Progenitor cell of endocrine pancreas (in vitro differentiated cells): ENCODE results near the gene C4orf50. TPM values are rescaled to one million over a fixed set of nuclear protein-coding genes. Genes with fewer than 3 reads are reported as not detected.

ENCODE experiments used
- DNase-seq: peaks from one replicate; pipeline ENCODE4 v3.0.0; 2021; ENCODE audit warnings: low spot score; ENCODE audit not compliant: unreplicated experiment
- H3K27ac Mint-ChIP-seq: 2 replicates; pipeline ENCODE4 v1.8.0; 2021; ENCODE audit warnings: mild to moderate bottlenecking, moderate library complexity, mixed read lengths
- H3K27me3 Mint-ChIP-seq: 2 replicates; pipeline ENCODE4 v1.8.0; 2021; ENCODE audit warnings: mixed read lengths
- H3K36me3 Mint-ChIP-seq: 2 replicates; pipeline ENCODE4 v1.8.0; 2022; ENCODE audit warnings: mixed read lengths; ENCODE audit not compliant: insufficient read depth
- H3K4me1 Mint-ChIP-seq: 2 replicates; pipeline ENCODE4 v1.8.0; 2021; ENCODE audit warnings: low read depth, mixed read lengths
- H3K4me3 Mint-ChIP-seq: 2 replicates; pipeline ENCODE4 v1.8.0; 2021; ENCODE audit warnings: low read depth, mild to moderate bottlenecking, moderate library complexity, mixed read lengths
- H3K9me3 Mint-ChIP-seq: 2 replicates; pipeline ENCODE4 v1.8.0; 2021; ENCODE audit warnings: low read depth, mixed read lengths
- CTCF ChIP-seq: fragments of 200-600 bp; sonication (generic); IDR thresholded peaks from one replicate; pipeline ENCODE4 v1.5.0; 2021; ENCODE audit warnings: antibody characterized with exemption, mild to moderate bottlenecking; ENCODE audit not compliant: unreplicated experiment
- total RNA-seq: library from RNA; stranded (reverse); gene quantifications from 2 replicates; pipeline ENCODE4 v1.2.1, GENCODE V29; 2021

C4orf50 gene
- total RNA-seq, 1 donor from 2014 or later, result 0.19 TPM

- Mint-ChIP-seq H3K4me3 (no peak overlapping the region), H3K27me3 (peaks cover 18% of the 10 kb centered on the region), H3K9me3 (no peaks in the 10 kb centered on the region), H3K4me1 (no peaks in the 10 kb centered on the region), H3K27ac (no peak overlapping the region), H3K36me3 (no peaks in the 10 kb centered on the region)
- DNase-seq, result no peak
- TF ChIP-seq CTCF, result no peak
Observed at GRCh38 chr4:5970381-5971077, 47.7 kb downstream of the C4orf50 start.

GRCh38 chr4:5969777-5970176 is 48.5 kb downstream of the C4orf50 start:
- Mint-ChIP-seq H3K27me3 (peaks cover 18% of the 10 kb centered on the region), H3K4me3 (no peak overlapping the region), H3K36me3 (no peaks in the 10 kb centered on the region)

GRCh38 chr4:5969336-5969735 is 48.9 kb downstream of the C4orf50 start:
- peaks cover 18% of the 10 kb centered on the region for H3K27me3 Mint-ChIP-seq
- no peak for DNase-seq
- no peaks in the 10 kb centered on the region for H3K36me3 Mint-ChIP-seq
- H3K4me3 Mint-ChIP-seq, result no peak overlapping the region
- no peaks in the 10 kb centered on the region for H3K9me3 Mint-ChIP-seq
- no peaks in the 10 kb centered on the region for H3K4me1 Mint-ChIP-seq
- H3K27ac Mint-ChIP-seq, result no peak overlapping the region
- TF ChIP-seq CTCF, result no peak

More at GRCh38 chr4:5969777-5970176, 48.5 kb downstream of the C4orf50 start:
- Mint-ChIP-seq H3K4me1 (no peaks in the 10 kb centered on the region), H3K27ac (no peak overlapping the region), H3K9me3 (no peaks in the 10 kb centered on the region)
- TF ChIP-seq CTCF, result no peak
- DNase-seq, result no peak

GRCh38 chr4:5968246-5968645 is 50.0 kb downstream of the C4orf50 start:
- peaks cover 23% of the 10 kb centered on the region for H3K27me3 Mint-ChIP-seq
- TF ChIP-seq CTCF, result no peak
- no peak for DNase-seq
- H3K4me1 Mint-ChIP-seq, result no peaks in the 10 kb centered on the region
- no peak overlapping the region for H3K27ac Mint-ChIP-seq
- H3K4me3 Mint-ChIP-seq, result no peak overlapping the region
- no peaks in the 10 kb centered on the region for H3K36me3 Mint-ChIP-seq
- H3K9me3 Mint-ChIP-seq, result no peaks in the 10 kb centered on the region

- H3K9me3 Mint-ChIP-seq, result no peaks in the 10 kb centered on the region
- no peak overlapping the region for H3K27ac Mint-ChIP-seq
- no peak overlapping the region for H3K4me3 Mint-ChIP-seq
- H3K36me3 Mint-ChIP-seq, result no peaks in the 10 kb centered on the region
- no peak for TF ChIP-seq CTCF
- DNase-seq, result no peak
- H3K4me1 Mint-ChIP-seq, result no peaks in the 10 kb centered on the region
- H3K27me3 Mint-ChIP-seq, result peaks cover 24% of the 10 kb centered on the region
Observed at GRCh38 chr4:5967783-5968182, 50.4 kb downstream of the C4orf50 start.
